GM18517 (cell line): ENCODE data around the gene SCGN.

ENCODE experiments used
- ATAC-seq: cut with Tn5 transposase; IDR thresholded peaks from one replicate; pipeline ENCODE4 v1.9.1; 2021; ENCODE audit warnings: mild to moderate bottlenecking, moderate library complexity; ENCODE audit not compliant: unreplicated experiment

SCGN gene

GRCh38 chr6:25652007-25652515 is at the start of gene SCGN:
Gene SCGN, plus strand, starts transcription at chr6:25652215. Its CDS starts 189 bp downstream, at chr6:25652404.
- no peak for ATAC-seq

GRCh38 chr6:25602674-25602982 is 49.4 kb upstream of the SCGN start:
- no peak for ATAC-seq

GRCh38 chr6:25603251-25603650 is 48.8 kb upstream of the SCGN start:
- no peak for ATAC-seq

GRCh38 chr6:25606151-25606550 is 45.9 kb upstream of the SCGN start:
- ATAC-seq: no peak

- ATAC-seq: no peak
Measured at GRCh38 chr6:25608558-25609174, 43.3 kb upstream of the SCGN start.

GRCh38 chr6:25612666-25613065 is 39.3 kb upstream of the SCGN start:
- no peak for ATAC-seq

- no peak for ATAC-seq
Measured at GRCh38 chr6:25613415-25613814, 38.6 kb upstream of the SCGN start.

GRCh38 chr6:25614052-25614451 is 38.0 kb upstream of the SCGN start:
- ATAC-seq: no peak

GRCh38 chr6:25615471-25615870 is 36.5 kb upstream of the SCGN start:
- no peak for ATAC-seq

GRCh38 chr6:25617997-25618396 is 34.0 kb upstream of the SCGN start:
- ATAC-seq: peak; percentile 55

- ATAC-seq: no peak
Measured at GRCh38 chr6:25619217-25619616, 32.8 kb upstream of the SCGN start.

- ATAC-seq: no peak
Measured at GRCh38 chr6:25620391-25620790, 31.6 kb upstream of the SCGN start.

- no peak for ATAC-seq
Measured at GRCh38 chr6:25623065-25623464, 28.9 kb upstream of the SCGN start.

- ATAC-seq: no peak
Measured at GRCh38 chr6:25623879-25624278, 28.1 kb upstream of the SCGN start.

GRCh38 chr6:25627001-25627400 is 25.0 kb upstream of the SCGN start:
- no peak for ATAC-seq

GRCh38 chr6:25628471-25629197 is 23.4 kb upstream of the SCGN start:
- no peak for ATAC-seq

- ATAC-seq: no peak
Measured at GRCh38 chr6:25629198-25629576, 22.8 kb upstream of the SCGN start.

- no peak for ATAC-seq
Measured at GRCh38 chr6:25630508-25631278, 21.3 kb upstream of the SCGN start.

GRCh38 chr6:25635886-25636317 is 16.1 kb upstream of the SCGN start:
- no peak for ATAC-seq

GRCh38 chr6:25637211-25637610 is 14.8 kb upstream of the SCGN start:
- ATAC-seq: no peak

GRCh38 chr6:25637960-25638434 is 14.0 kb upstream of the SCGN start:
- no peak for ATAC-seq

- no peak for ATAC-seq
Measured at GRCh38 chr6:25639653-25640052, 12.4 kb upstream of the SCGN start.
